HL-60 (cell line): Measurements from ENCODE around the gene UPK1B.

Source experiments
- DNase-seq, 2 experiments: peaks; one replicate each; pipeline ENCODE4 v3.0.0-alpha.2; 2010 to 2020; ENCODE audit warnings: low read depth in 1 of 2, low spot score in 1 of 2
- H3K27ac ChIP-seq: fragments of 250-450 bp; sonication (Bioruptor Pico); replicated peaks from 2 replicates; pipeline ENCODE4 v1.5.1; 2020; ENCODE audit warnings: mild to moderate bottlenecking, moderate library complexity
- H3K27me3 ChIP-seq: fragments of 250-450 bp; sonication (Bioruptor Pico); 2 replicates; pipeline ENCODE4 v1.5.1; 2021; ENCODE audit warnings: mild to moderate bottlenecking, moderate library complexity; ENCODE audit not compliant: insufficient read depth, poor library complexity, severe bottlenecking
- H3K4me3 ChIP-seq: replicated peaks from 2 replicates; pipeline ENCODE4 v1.5.1; 2011; ENCODE audit warnings: mild to moderate bottlenecking, control low read depth, low read length; ENCODE audit not compliant: insufficient read depth
- CTCF ChIP-seq: IDR thresholded peaks from one replicate; pipeline ENCODE4 v1.5.1; 2011; ENCODE audit warnings: low read length, control low read depth, inconsistent platforms; ENCODE audit not compliant: insufficient read depth
- GABPA ChIP-seq: IDR thresholded peaks from 2 replicates; pipeline ENCODE4 v1.6.1; 2012; ENCODE audit warnings: low read depth
- POLR2AphosphoS5 ChIP-seq: IDR thresholded peaks from 2 replicates; pipeline ENCODE4 v1.6.1; 2012; ENCODE audit warnings: low read depth
- SPI1 ChIP-seq: IDR thresholded peaks from 2 replicates; pipeline ENCODE4 v1.6.1; 2012; ENCODE audit warnings: low read depth, mild to moderate bottlenecking, borderline replicate concordance
- TF ChIP-seq, protein P1 (sequence below): IDR thresholded peaks from 2 replicates; pipeline ENCODE4 v1.6.1; 2012; ENCODE audit warnings: low read depth; ENCODE audit not compliant: insufficient replicate concordance

UPK1B gene

DNA sequence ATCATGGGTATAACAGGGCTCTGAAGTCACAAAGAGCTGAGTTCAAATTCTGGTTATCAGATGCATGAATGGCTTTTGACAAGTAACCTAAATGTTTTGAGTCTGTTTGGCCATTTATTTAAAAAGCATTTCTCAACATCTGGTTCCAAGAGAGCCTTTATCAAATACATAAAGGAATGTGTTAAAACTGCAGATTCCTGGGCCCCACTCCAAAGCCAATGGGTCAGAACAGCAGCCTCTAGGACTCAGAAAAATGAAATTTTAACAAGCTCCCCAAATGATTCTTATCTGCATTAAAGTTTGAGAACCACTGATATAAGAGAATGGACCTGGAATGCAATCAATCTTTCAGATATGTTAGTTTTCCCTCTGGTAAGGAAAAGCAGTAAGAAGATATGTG, 63.9 kb downstream of the UPK1B start:
- Histone ChIP-seq H3K27me3 (no peaks in the 10 kb centered on the region), H3K4me3 (no peak overlapping the region), H3K27ac (no peak overlapping the region)
- DNase-seq = no peak
- TF ChIP-seq POLR2AphosphoS5 = no peak
- TF ChIP-seq SPI1 = no peak
- TF ChIP-seq, protein P1, sequence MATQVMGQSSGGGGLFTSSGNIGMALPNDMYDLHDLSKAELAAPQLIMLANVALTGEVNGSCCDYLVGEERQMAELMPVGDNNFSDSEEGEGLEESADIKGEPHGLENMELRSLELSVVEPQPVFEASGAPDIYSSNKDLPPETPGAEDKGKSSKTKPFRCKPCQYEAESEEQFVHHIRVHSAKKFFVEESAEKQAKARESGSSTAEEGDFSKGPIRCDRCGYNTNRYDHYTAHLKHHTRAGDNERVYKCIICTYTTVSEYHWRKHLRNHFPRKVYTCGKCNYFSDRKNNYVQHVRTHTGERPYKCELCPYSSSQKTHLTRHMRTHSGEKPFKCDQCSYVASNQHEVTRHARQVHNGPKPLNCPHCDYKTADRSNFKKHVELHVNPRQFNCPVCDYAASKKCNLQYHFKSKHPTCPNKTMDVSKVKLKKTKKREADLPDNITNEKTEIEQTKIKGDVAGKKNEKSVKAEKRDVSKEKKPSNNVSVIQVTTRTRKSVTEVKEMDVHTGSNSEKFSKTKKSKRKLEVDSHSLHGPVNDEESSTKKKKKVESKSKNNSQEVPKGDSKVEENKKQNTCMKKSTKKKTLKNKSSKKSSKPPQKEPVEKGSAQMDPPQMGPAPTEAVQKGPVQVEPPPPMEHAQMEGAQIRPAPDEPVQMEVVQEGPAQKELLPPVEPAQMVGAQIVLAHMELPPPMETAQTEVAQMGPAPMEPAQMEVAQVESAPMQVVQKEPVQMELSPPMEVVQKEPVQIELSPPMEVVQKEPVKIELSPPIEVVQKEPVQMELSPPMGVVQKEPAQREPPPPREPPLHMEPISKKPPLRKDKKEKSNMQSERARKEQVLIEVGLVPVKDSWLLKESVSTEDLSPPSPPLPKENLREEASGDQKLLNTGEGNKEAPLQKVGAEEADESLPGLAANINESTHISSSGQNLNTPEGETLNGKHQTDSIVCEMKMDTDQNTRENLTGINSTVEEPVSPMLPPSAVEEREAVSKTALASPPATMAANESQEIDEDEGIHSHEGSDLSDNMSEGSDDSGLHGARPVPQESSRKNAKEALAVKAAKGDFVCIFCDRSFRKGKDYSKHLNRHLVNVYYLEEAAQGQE = no peak
- no peak for TF ChIP-seq CTCF

GRCh38 chr3:119238363-119238762, 65.0 kb downstream of the UPK1B start:
- Histone ChIP-seq H3K27me3 (no peaks in the 10 kb centered on the region), H3K27ac (no peak overlapping the region), H3K4me3 (no peak overlapping the region)
- no peak for DNase-seq
- TF ChIP-seq CTCF = no peak
- TF ChIP-seq POLR2AphosphoS5 = no peak
- no peak for TF ChIP-seq GABPA
- TF ChIP-seq, protein P1 = no peak
- no peak for TF ChIP-seq SPI1

DNA sequence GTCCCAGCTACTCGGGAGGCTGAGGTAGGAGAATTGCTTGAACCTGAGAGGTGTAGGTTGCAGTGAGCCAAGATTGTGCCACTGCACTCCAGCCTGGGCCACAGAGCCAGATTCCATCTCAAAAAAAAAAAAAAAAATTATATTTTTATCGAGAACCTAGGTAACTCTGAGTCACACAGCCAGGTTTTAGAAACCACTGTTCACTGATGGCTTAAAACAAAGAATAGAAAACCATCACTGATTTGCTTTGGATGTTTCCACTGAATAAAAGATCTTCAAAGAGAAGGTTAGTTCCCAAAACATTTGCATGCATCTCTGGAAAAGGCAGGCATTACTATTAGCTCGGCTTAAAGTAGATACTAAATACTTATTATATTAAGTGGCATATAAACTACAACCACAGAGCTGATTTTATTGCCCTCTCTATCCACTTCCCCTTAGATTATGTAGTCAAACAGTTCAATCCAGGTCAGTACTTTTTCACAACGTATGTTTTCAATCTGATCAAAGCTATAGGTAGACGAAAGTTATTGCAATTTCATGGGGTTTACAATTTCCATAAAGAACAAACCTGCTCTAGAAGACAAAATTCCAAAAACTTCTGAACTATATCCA, 65.9 kb downstream of the UPK1B start:
- no peak for TF ChIP-seq GABPA
- peak; percentile 40; the same call in 1 of the 2 replicates for TF ChIP-seq SPI1
- no peak for TF ChIP-seq POLR2AphosphoS5
- H3K27ac ChIP-seq = no peak overlapping the region
- DNase-seq = no peak
- no peaks in the 10 kb centered on the region for H3K27me3 ChIP-seq
- H3K4me3 ChIP-seq = no peak overlapping the region

GRCh38 chr3:119240101-119240590, 66.7 kb downstream of the UPK1B start:
- TF ChIP-seq POLR2AphosphoS5 (no peak), SPI1 (no peak), CTCF (no peak), GABPA (no peak)
- TF ChIP-seq, protein P1 = no peak
- DNase-seq = no peak
- Histone ChIP-seq H3K27me3 (no peaks in the 10 kb centered on the region), H3K4me3 (peak overlapping the region; percentile 65), H3K27ac (peak overlapping the region; percentile 59)
